GM12878 (cell line): Measurements from ENCODE around the gene SLC24A3. TPM values are rescaled to one million over a fixed set of nuclear protein-coding genes. Genes with fewer than 3 reads are reported as not detected.

Source experiments
- ATAC-seq: fragments of 200-7000 bp; cut with Tn5 transposase; 3 replicates; pipeline ENCODE4 v1.9.1; 2020; ENCODE audit warnings: mild to moderate bottlenecking, moderate library complexity
- BruUV-seq: library from RNA; stranded (reverse); fragments of 400-500 nt; replicated peaks from 2 replicates; lab custom pipeline; 2021; lab: Mats Ljungman, UMichigan
- CTCF ChIA-PET: fragments of 300-600 bp; sonication (Branson Sonifier 250); formaldehyde crosslinking; extraction: SDS; loops from one replicate; lab custom pipeline; 2021; ENCODE audit warnings: inconsistent platforms; lab: Yijun Ruan, JAX
- POLR2A ChIA-PET: fragments of 350-600 bp; formaldehyde crosslinking; extraction: SDS; loops from one replicate; lab custom pipeline; 2021; ENCODE audit warnings: inconsistent platforms; lab: Charles Lee
- RAD21 ChIA-PET: fragments of 300-600 bp; sonication (Branson Sonifier 250); formaldehyde crosslinking; loops from one replicate; lab custom pipeline; 2023; ENCODE audit warnings: antibody characterized with exemption; ENCODE audit not compliant: unreplicated experiment; lab: Charles Lee
- SMC1A ChIA-PET: fragments of 300-600 bp; sonication (Branson Sonifier 250); formaldehyde crosslinking; loops from one replicate; lab custom pipeline; 2023; ENCODE audit not compliant: unreplicated experiment, uncharacterized antibody; lab: Charles Lee
- DNase-seq: peaks from one replicate; pipeline ENCODE4 v3.0.0-alpha.2; 2011; ENCODE audit warnings: low read depth, low spot score
- FAIRE-seq: peaks from 3 replicates; lab custom pipeline; 2011; peaks lifted over from hg19 to GRCh38; lab: Jason Lieb, UNC
- H2AFZ ChIP-seq: 2 replicates; pipeline ENCODE4 v1.6.0; 2011; ENCODE audit warnings: low read depth, low read length, control low read depth; ENCODE audit not compliant: control insufficient read depth
- H3K27ac ChIP-seq: 2 replicates; pipeline ENCODE4 v1.5.1; 2011; ENCODE audit warnings: control low read depth; ENCODE audit not compliant: control insufficient read depth, insufficient read depth
- H3K27me3 ChIP-seq, 2 experiments: replicated peaks in 1 of 2; 2 replicates each; pipeline versions ENCODE4 v1.6.0 to v1.6.1; 2011; ENCODE audit warnings: low read length in 1 of 2; ENCODE audit not compliant: control insufficient read depth in 2 of 2, insufficient read depth in 2 of 2
- H3K36me3 ChIP-seq, 2 experiments: 2 replicates each; pipeline ENCODE4 v1.5.1; 2011; ENCODE audit warnings: low read length in 1 of 2; ENCODE audit not compliant: control insufficient read depth in 2 of 2, insufficient read depth in 2 of 2
- H3K4me1 ChIP-seq: 2 replicates; pipeline ENCODE4 v1.6.1; 2011; ENCODE audit warnings: mild to moderate bottlenecking, low read length, moderate library complexity, mixed read lengths; ENCODE audit not compliant: control insufficient read depth, insufficient read depth
- H3K4me2 ChIP-seq: 2 replicates; pipeline ENCODE4 v1.6.0; 2011; ENCODE audit warnings: control low read depth; ENCODE audit not compliant: control insufficient read depth, insufficient read depth
- H3K4me3 ChIP-seq: fragments of 200-600 bp; sonication (generic); 2 replicates; pipeline ENCODE4 v1.5.1; 2016
- H3K79me2 ChIP-seq: 2 replicates; pipeline ENCODE4 v1.6.0; 2011; ENCODE audit warnings: low read length; ENCODE audit not compliant: control insufficient read depth, insufficient read depth
- H3K9ac ChIP-seq: 2 replicates; pipeline ENCODE4 v1.8.0; 2011; ENCODE audit warnings: low read length, control low read depth, mixed read lengths; ENCODE audit not compliant: control insufficient read depth, insufficient read depth
- H3K9me3 ChIP-seq: replicated peaks from 3 replicates; pipeline ENCODE4 v1.5.1; 2011; ENCODE audit warnings: mild to moderate bottlenecking, low read length; ENCODE audit not compliant: control insufficient read depth, insufficient read depth
- H4K20me1 ChIP-seq: 2 replicates; pipeline ENCODE4 v1.6.0; 2011; ENCODE audit not compliant: control insufficient read depth, insufficient read depth
- BACH1 ChIP-seq: fragments of 450-650 bp; IDR thresholded peaks from 2 replicates; pipeline ENCODE4 v1.6.1; 2017; ENCODE audit warnings: mild to moderate bottlenecking, borderline replicate concordance
- CBFB ChIP-seq: IDR thresholded peaks from 2 replicates; pipeline ENCODE4 v1.6.1; 2016; ENCODE audit warnings: antibody characterized with exemption, low read depth
- CBX3 ChIP-seq: fragments of 200-600 bp; sonication (generic); IDR thresholded peaks from 2 replicates; pipeline ENCODE4 v1.6.1; 2016; ENCODE audit warnings: low read depth, borderline replicate concordance
- CUX1 ChIP-seq: IDR thresholded peaks from 2 replicates; pipeline ENCODE4 v1.6.1; 2012; ENCODE audit warnings: improper control_type of control experiment, low read depth, low read length; ENCODE audit not compliant: insufficient replicate concordance
- DPF2 ChIP-seq: fragments of 450-650 bp; IDR thresholded peaks from 2 replicates; pipeline ENCODE4 v1.6.1; 2017; ENCODE audit warnings: mild to moderate bottlenecking
- ESRRA ChIP-seq: IDR thresholded peaks from 2 replicates; pipeline ENCODE4 v1.6.1; 2012; ENCODE audit warnings: mild to moderate bottlenecking, low read length, improper control_type of control experiment
- SMAD1 ChIP-seq: fragments of 450-650 bp; IDR thresholded peaks from 2 replicates; pipeline ENCODE4 v1.6.1; 2018; ENCODE audit warnings: mild to moderate bottlenecking, low read depth; ENCODE audit not compliant: partially characterized antibody
- ZBTB40 ChIP-seq: fragments of 450-650 bp; IDR thresholded peaks from 2 replicates; pipeline ENCODE4 v1.6.1; 2016; ENCODE audit warnings: mild to moderate bottlenecking, moderate library complexity, borderline replicate concordance
- ZNF687 ChIP-seq: fragments of 450-650 bp; IDR thresholded peaks from 2 replicates; pipeline ENCODE4 v1.6.1; 2017; ENCODE audit warnings: mild to moderate bottlenecking, moderate library complexity
- WGBS: methylation state at CpG from one replicate; pipeline ENCODE4 v1.1.6; 2016; ENCODE audit warnings: low lambda C conversion rate; ENCODE audit not compliant: insufficient replicate concordance, insufficient coverage; ENCODE audit errors: missing lambda C conversion rate; 5-methylcytosine and 5-hydroxymethylcytosine counted together
- in situ Hi-C: fragments of 300-500 bp; cut with MboI; formaldehyde crosslinking; loops from 9 replicates; pipeline ENCODE4 v1.14.3; 2018; ENCODE audit warnings: mixed read lengths
- intact Hi-C: fragments of 100-400 bp; cut with micrococcal nuclease; formaldehyde crosslinking; loops from one replicate; pipeline ENCODE4 v1.14.2; 2022; ENCODE audit not compliant: unreplicated experiment
- polyA plus RNA-seq, 11 experiments: library from polyadenylated mRNA; depleted of rRNA in 4 of 11; unstranded in 6 of 11; stranded (reverse) in 5 of 11; fragments of >200 nt; fragmentation: Nextera tagmentation in 4 of 11; fragmentation: Illumina TruSeq in 1 of 11; extraction: Ambion mirVana in 4 of 11; extraction: Trizol in 1 of 11; gene quantifications; 1 replicate in 1 of 11; 2 replicates in 10 of 11; pipeline versions ENCODE4 v1.2.1 to v1.2.3, GENCODE V29; 2011 to 2016; ENCODE audit warnings: inconsistent platforms in 2 of 11, missing spikeins in 2 of 11, low read depth in 1 of 11
- total RNA-seq, 4 experiments: library from RNA; depleted of rRNA in 3 of 4; stranded (reverse); fragments of >200 nt in 3 of 4; fragmentation: Illumina TruSeq in 1 of 4; extraction: Trizol in 1 of 4; gene quantifications; 2 replicates each; pipeline versions ENCODE4 v1.2.1 to v1.2.3, GENCODE V29; 2013 to 2021

SLC24A3 gene
- total and polyA plus RNA-seq, 10 of the 15 experiments (the other 5 are each of a cell fraction or from before 2014, with no cell fraction given): 0.04 TPM; not detected in 9

GRCh38 chr20:19660808-19661378 lies 448.5 kb downstream of the SLC24A3 start:
- no peaks in the 10 kb centered on the region for H3K27me3 ChIP-seq
- no peak for TF ChIP-seq ZBTB40
- TF ChIP-seq ESRRA: no peak
- no peak for TF ChIP-seq CUX1
- no peak for TF ChIP-seq BACH1
- no peak for TF ChIP-seq ZNF687
- TF ChIP-seq CBX3: no peak
- no peak for TF ChIP-seq SMAD1
- TF ChIP-seq CBFB: no peak
- no peak for TF ChIP-seq DPF2

More at GRCh38 chr20:19660808-19661378, 448.5 kb downstream of the SLC24A3 start:
- DNase-seq (no peak), FAIRE-seq (no peak), ATAC-seq (no peak)
- Histone ChIP-seq H4K20me1 (no peaks in the 10 kb centered on the region), H2AFZ (no peak overlapping the region), H3K4me1 (peaks cover 11% of the 10 kb centered on the region), H3K79me2 (no peaks in the 10 kb centered on the region), H3K36me3 (no peaks in the 10 kb centered on the region), H3K9ac (no peak overlapping the region), H3K4me3 (no peak overlapping the region), H3K9me3 (no peaks in the 10 kb centered on the region), H3K27ac (no peak overlapping the region), H3K4me2 (no peak overlapping the region)
- POLR2A ChIA-PET: interaction anchor here (0.6 to 0.9 kb wide), 3 partner anchors 71 to 1815 kb away, joined by 3 to 4 read pairs (median 3); no protein-coding TSS in a partner anchor
- RAD21 ChIA-PET: interaction anchor here (0.7 to 4.6 kb wide), 17 partner anchors 10 to 1029 kb away, joined by 3 to 94 read pairs (median 4); no protein-coding TSS in a partner anchor
- SMC1A ChIA-PET: interaction anchor here (0.8 to 9.1 kb wide), 24 partner anchors 10 to 1247 kb away, joined by 3 to 150 read pairs (median 6); partner anchors contain the start of gene SEC23B
- WGBS: 83% methylated on average over 9 of the region's 9 CpGs
- no TSS peak for BruUV-seq
- in situ Hi-C loops: loop anchor here (5.0 to 10.0 kb wide), 3 partner anchors 454 to 1246 kb away; no protein-coding TSS in a partner anchor
- intact Hi-C loops: no loop called here
- CTCF ChIA-PET: interaction anchor here (0.6 to 10.4 kb wide), 27 partner anchors 12 to 1247 kb away, joined by 3 to 264 read pairs (median 7); no protein-coding TSS in a partner anchor
